Mesothelial cell of epicardium (in vitro differentiated cells): ENCODE measurements around the gene RAD52. TPM values are rescaled to one million over a fixed set of nuclear protein-coding genes. Genes with fewer than 3 reads are reported as not detected.

Source experiments
- DNase-seq, 2 experiments: peaks; one replicate each; pipeline ENCODE4 v3.0.0; 2021; ENCODE audit warnings: low spot score in 2 of 2; ENCODE audit not compliant: unreplicated experiment in 2 of 2
- H3K27ac Mint-ChIP-seq: 2 replicates; pipeline ENCODE4 v1.8.0; 2021; ENCODE audit warnings: mixed read lengths
- H3K27me3 Mint-ChIP-seq: 2 replicates; pipeline ENCODE4 v1.8.0; 2021; ENCODE audit warnings: low read depth, mixed read lengths
- H3K36me3 Mint-ChIP-seq: 2 replicates; pipeline ENCODE4 v1.8.0; 2021; ENCODE audit warnings: mixed read lengths
- H3K4me1 Mint-ChIP-seq: 2 replicates; pipeline ENCODE4 v1.8.0; 2021; ENCODE audit warnings: mixed read lengths
- H3K4me3 Mint-ChIP-seq: 2 replicates; pipeline ENCODE4 v1.8.0; 2021; ENCODE audit warnings: mild to moderate bottlenecking, moderate library complexity, mixed read lengths
- H3K9me3 Mint-ChIP-seq: 2 replicates; pipeline ENCODE4 v1.8.0; 2021; ENCODE audit warnings: mixed read lengths
- total RNA-seq: library from RNA; stranded (reverse); gene quantifications from 3 replicates; pipeline ENCODE4 v1.2.1, GENCODE V29; 2021
- TF ChIP-seq, protein P1 (sequence below): fragments of 200-600 bp; sonication (generic); IDR thresholded peaks from one replicate; pipeline ENCODE4 v1.5.0; 2021; ENCODE audit warnings: antibody characterized with exemption; ENCODE audit not compliant: unreplicated experiment

Gene RAD52
- total RNA-seq, 1 donor from 2014 or later, result 21.6 TPM

GRCh38 chr12:884746-885414 is 64.6 kb downstream of the RAD52 start:
- H3K36me3 Mint-ChIP-seq, result peaks cover 49% of the 10 kb centered on the region

DNA sequence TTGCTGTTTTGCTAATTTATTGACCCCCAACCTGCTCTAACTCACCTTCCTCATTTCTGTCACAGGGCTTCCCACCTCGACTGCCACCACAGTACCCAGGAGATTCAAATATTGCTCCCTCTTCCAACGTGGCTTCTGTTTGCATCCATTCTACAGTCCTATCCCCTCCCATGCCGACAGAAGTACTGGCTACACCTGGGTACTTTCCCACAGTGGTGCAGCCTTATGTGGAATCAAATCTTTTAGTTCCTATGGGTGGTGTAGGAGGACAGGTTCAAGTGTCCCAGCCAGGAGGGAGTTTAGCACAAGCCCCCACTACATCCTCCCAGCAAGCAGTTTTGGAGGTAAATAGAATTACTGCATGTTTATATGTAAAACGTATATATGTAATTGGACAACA is 68.8 kb downstream of the RAD52 start:
- no peak overlapping the region for H3K4me3 Mint-ChIP-seq
- no peaks in the 10 kb centered on the region for H3K9me3 Mint-ChIP-seq
- H3K4me1 Mint-ChIP-seq, result no peaks in the 10 kb centered on the region
- TF ChIP-seq, protein P1, sequence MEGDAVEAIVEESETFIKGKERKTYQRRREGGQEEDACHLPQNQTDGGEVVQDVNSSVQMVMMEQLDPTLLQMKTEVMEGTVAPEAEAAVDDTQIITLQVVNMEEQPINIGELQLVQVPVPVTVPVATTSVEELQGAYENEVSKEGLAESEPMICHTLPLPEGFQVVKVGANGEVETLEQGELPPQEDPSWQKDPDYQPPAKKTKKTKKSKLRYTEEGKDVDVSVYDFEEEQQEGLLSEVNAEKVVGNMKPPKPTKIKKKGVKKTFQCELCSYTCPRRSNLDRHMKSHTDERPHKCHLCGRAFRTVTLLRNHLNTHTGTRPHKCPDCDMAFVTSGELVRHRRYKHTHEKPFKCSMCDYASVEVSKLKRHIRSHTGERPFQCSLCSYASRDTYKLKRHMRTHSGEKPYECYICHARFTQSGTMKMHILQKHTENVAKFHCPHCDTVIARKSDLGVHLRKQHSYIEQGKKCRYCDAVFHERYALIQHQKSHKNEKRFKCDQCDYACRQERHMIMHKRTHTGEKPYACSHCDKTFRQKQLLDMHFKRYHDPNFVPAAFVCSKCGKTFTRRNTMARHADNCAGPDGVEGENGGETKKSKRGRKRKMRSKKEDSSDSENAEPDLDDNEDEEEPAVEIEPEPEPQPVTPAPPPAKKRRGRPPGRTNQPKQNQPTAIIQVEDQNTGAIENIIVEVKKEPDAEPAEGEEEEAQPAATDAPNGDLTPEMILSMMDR, result no peak
- no peak overlapping the region for H3K27ac Mint-ChIP-seq
- H3K27me3 Mint-ChIP-seq, result no peaks in the 10 kb centered on the region
- peaks cover 29% of the 10 kb centered on the region for H3K36me3 Mint-ChIP-seq
- no peak for DNase-seq

More at GRCh38 chr12:884746-885414, 64.6 kb downstream of the RAD52 start:
- H3K4me1 Mint-ChIP-seq, result no peaks in the 10 kb centered on the region
- TF ChIP-seq, protein P1, result no peak
- H3K4me3 Mint-ChIP-seq, result no peak overlapping the region
- H3K27me3 Mint-ChIP-seq, result no peaks in the 10 kb centered on the region
- no peak for DNase-seq
- no peaks in the 10 kb centered on the region for H3K9me3 Mint-ChIP-seq
- no peak overlapping the region for H3K27ac Mint-ChIP-seq

- Mint-ChIP-seq H3K4me3 (no peak overlapping the region), H3K4me1 (no peaks in the 10 kb centered on the region), H3K9me3 (no peaks in the 10 kb centered on the region), H3K36me3 (peaks cover 24% of the 10 kb centered on the region), H3K27me3 (no peaks in the 10 kb centered on the region), H3K27ac (no peak overlapping the region)
- no peak for DNase-seq
- TF ChIP-seq, protein P1, result no peak
Measured at GRCh38 chr12:879641-880040, 69.9 kb downstream of the RAD52 start.

- Mint-ChIP-seq H3K27ac (no peak overlapping the region), H3K4me3 (no peak overlapping the region), H3K9me3 (no peaks in the 10 kb centered on the region), H3K36me3 (peaks cover 9% of the 10 kb centered on the region), H3K27me3 (no peaks in the 10 kb centered on the region), H3K4me1 (no peaks in the 10 kb centered on the region)
- TF ChIP-seq, protein P1, result no peak
- DNase-seq, result no peak
Measured at GRCh38 chr12:873954-874353, 75.5 kb downstream of the RAD52 start.

- TF ChIP-seq, protein P1, result no peak
- Mint-ChIP-seq H3K27me3 (no peaks in the 10 kb centered on the region), H3K9me3 (no peaks in the 10 kb centered on the region), H3K27ac (no peak overlapping the region), H3K36me3 (peaks cover 21% of the 10 kb centered on the region), H3K4me3 (no peak overlapping the region), H3K4me1 (no peaks in the 10 kb centered on the region)
- DNase-seq, result no peak
Measured at GRCh38 chr12:870378-870777, 79.1 kb downstream of the RAD52 start.

DNA sequence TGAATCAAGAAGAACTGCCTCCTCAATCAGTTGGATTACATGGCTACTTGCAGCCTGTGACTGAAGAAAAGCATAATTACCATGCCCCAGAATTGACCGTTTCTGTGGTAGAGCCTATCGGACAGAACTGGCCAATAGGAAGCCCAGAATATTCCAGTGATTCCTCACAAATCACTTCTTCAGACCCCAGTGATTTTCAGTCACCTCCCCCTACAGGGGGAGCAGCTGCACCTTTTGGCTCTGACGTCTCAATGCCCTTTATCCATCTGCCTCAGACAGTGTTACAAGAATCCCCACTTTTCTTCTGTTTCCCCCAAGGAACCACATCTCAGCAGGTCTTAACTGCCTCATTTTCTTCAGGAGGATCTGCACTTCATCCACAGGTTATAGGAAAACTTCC is 80.8 kb downstream of the RAD52 start:
- Mint-ChIP-seq H3K4me1 (no peaks in the 10 kb centered on the region), H3K36me3 (peaks cover 22% of the 10 kb centered on the region), H3K27me3 (no peaks in the 10 kb centered on the region), H3K4me3 (no peak overlapping the region), H3K9me3 (no peaks in the 10 kb centered on the region), H3K27ac (no peak overlapping the region)
- no peak for DNase-seq
- TF ChIP-seq, protein P1, result no peak
